K562 (cell line): ENCODE measurements around the gene LAGE3. TPM values are rescaled to one million over a fixed set of nuclear protein-coding genes. Genes with fewer than 3 reads are reported as not detected.
A peak's percentile ranks its signal among the peaks of the same experiment; 100 is the strongest.

Source experiments
- BCOR ChIP-seq: fragments of 450-650 bp; IDR thresholded peaks from 2 replicates; pipeline ENCODE4 v1.6.1; 2016
- CBX2 ChIP-seq: fragments of 200-600 bp; sonication (generic); IDR thresholded peaks from one replicate; pipeline ENCODE4 v1.6.1; 2012; ENCODE audit warnings: mild to moderate bottlenecking, low read length, inconsistent platforms; ENCODE audit not compliant: insufficient read depth, poor library complexity, severe bottlenecking
- CREB1 ChIP-seq, 2 experiments: sonication (generic) in 1 of 2; formaldehyde crosslinking in 1 of 2; IDR thresholded peaks; 2 replicates each; pipeline versions ENCODE4 v1.6.1 to v1.8.0; 2012 to 2022; ENCODE audit warnings: inconsistent platforms in 1 of 2, mild to moderate bottlenecking in 1 of 2, missing genetic modification reagents in 1 of 2, moderate library complexity in 1 of 2
- DPF2 ChIP-seq: fragments of 450-650 bp; IDR thresholded peaks from 2 replicates; pipeline ENCODE4 v1.6.1; 2016
- FOXP4 ChIP-seq: sonication (generic); formaldehyde crosslinking; IDR thresholded peaks from 2 replicates; pipeline ENCODE4 v1.8.0; 2022; ENCODE audit warnings: mild to moderate bottlenecking, missing genetic modification reagents, borderline replicate concordance
- GMEB1 ChIP-seq: fragments of 250-450 bp; sonication (Bioruptor Pico); IDR thresholded peaks from 2 replicates; pipeline ENCODE4 v1.4.0; 2020; ENCODE audit warnings: mild to moderate bottlenecking
- NCOA4 ChIP-seq: fragments of 450-650 bp; IDR thresholded peaks from 2 replicates; pipeline ENCODE4 v1.6.1; 2018; ENCODE audit warnings: mild to moderate bottlenecking; ENCODE audit not compliant: partially characterized antibody
- NFE2 ChIP-seq: IDR thresholded peaks from 2 replicates; pipeline ENCODE4 v1.6.1; 2014; ENCODE audit warnings: antibody characterized with exemption, low read depth
- NFIX ChIP-seq: fragments of 250-450 bp; sonication (Bioruptor Pico); IDR thresholded peaks from 2 replicates; pipeline ENCODE4 v1.4.0; 2020; ENCODE audit warnings: low read depth, mild to moderate bottlenecking, moderate library complexity
- NFXL1 ChIP-seq: fragments of 450-650 bp; formaldehyde crosslinking; IDR thresholded peaks from 2 replicates; pipeline ENCODE4 v1.4.0; 2021; ENCODE audit warnings: mild to moderate bottlenecking
- PTTG1 ChIP-seq: fragments of 450-650 bp; IDR thresholded peaks from 2 replicates; pipeline ENCODE4 v1.6.1; 2016; ENCODE audit warnings: low read depth, mild to moderate bottlenecking, missing genetic modification characterization, missing compliant biosample characterization
- SAFB ChIP-seq: fragments of 200-400 bp; formaldehyde crosslinking; IDR thresholded peaks from 2 replicates; pipeline ENCODE4 v1.6.1; 2017; ENCODE audit warnings: low read depth, low read length, borderline replicate concordance
- SAFB2 ChIP-seq: fragments of 200-400 bp; formaldehyde crosslinking; IDR thresholded peaks from 2 replicates; pipeline ENCODE4 v1.6.1; 2018; ENCODE audit warnings: borderline replicate concordance, low read length, low read depth, moderate library complexity; ENCODE audit not compliant: severe bottlenecking
- SAP30 ChIP-seq: fragments of 200-600 bp; sonication (generic); IDR thresholded peaks from 2 replicates; pipeline ENCODE4 v1.6.1; 2012; ENCODE audit warnings: borderline replicate concordance, low read depth, mild to moderate bottlenecking, moderate library complexity, low read length, control low read depth, inconsistent platforms; ENCODE audit not compliant: insufficient read depth, poor library complexity, severe bottlenecking
- SP1 ChIP-seq: sonication (generic); formaldehyde crosslinking; IDR thresholded peaks from 2 replicates; pipeline ENCODE4 v1.8.1; 2022; ENCODE audit warnings: mild to moderate bottlenecking, missing genetic modification reagents
- STAT5B ChIP-seq: fragments of 250-450 bp; sonication (Bioruptor Pico); IDR thresholded peaks from 2 replicates; pipeline ENCODE4 v1.8.0; 2021; ENCODE audit warnings: mild to moderate bottlenecking, inconsistent platforms
- TEAD4 ChIP-seq, 2 experiments: sonication (generic) in 1 of 2; formaldehyde crosslinking in 1 of 2; IDR thresholded peaks; 2 replicates each; pipeline versions ENCODE4 v1.6.1 to v1.8.0; 2012 to 2022; ENCODE audit warnings: borderline replicate concordance in 1 of 2, inconsistent platforms in 1 of 2, low read length in 1 of 2, mild to moderate bottlenecking in 1 of 2, missing genetic modification reagents in 1 of 2
- U2AF1 ChIP-seq: fragments of 200-400 bp; formaldehyde crosslinking; optimal IDR thresholded peaks from 2 replicates; pipeline ENCODE3; 2017; ENCODE audit warnings: mild to moderate bottlenecking, low read depth, low read length, moderate library complexity
- U2AF2 ChIP-seq: fragments of 200-400 bp; formaldehyde crosslinking; optimal IDR thresholded peaks from 2 replicates; pipeline ENCODE3; 2017; ENCODE audit warnings: low read depth, mild to moderate bottlenecking, low read length
- ZBTB7A ChIP-seq: IDR thresholded peaks from 2 replicates; pipeline ENCODE4 v1.6.1; 2011; ENCODE audit warnings: low read depth, mild to moderate bottlenecking, low read length, moderate library complexity, borderline replicate concordance; ENCODE audit not compliant: control insufficient read depth
- ZNF184 ChIP-seq: sonication (generic); formaldehyde crosslinking; IDR thresholded peaks from 2 replicates; pipeline ENCODE4 v1.5.0; 2020; ENCODE audit warnings: missing genetic modification reagents
- ZNF253 ChIP-seq: fragments of 250-450 bp; sonication (Bioruptor Pico); conservative IDR thresholded peaks from 2 replicates; pipeline ENCODE4 v1.6.1; 2021; ENCODE audit warnings: mild to moderate bottlenecking
- ZNF583 ChIP-seq: fragments of 250-450 bp; sonication (Bioruptor Pico); IDR thresholded peaks from 2 replicates; pipeline ENCODE4 v1.4.0; 2020
- ZSCAN32 ChIP-seq: fragments of 450-650 bp; formaldehyde crosslinking; IDR thresholded peaks from 2 replicates; pipeline ENCODE4 v1.4.0; 2020; ENCODE audit warnings: mild to moderate bottlenecking, moderate library complexity
- polyA plus RNA-seq, 8 experiments: library from polyadenylated mRNA; depleted of rRNA in 4 of 8; stranded (reverse) in 5 of 8; unstranded in 3 of 8; fragments of >200 nt; fragmentation: Nextera tagmentation in 2 of 8; fragmentation: Illumina TruSeq in 1 of 8; extraction: Ambion mirVana in 2 of 8; extraction: Trizol in 1 of 8; gene quantifications; 2 replicates each; pipeline versions ENCODE4 v1.2.1 to v1.2.3, GENCODE V29; 2011 to 2014; ENCODE audit warnings: inconsistent platforms in 1 of 8, missing spikeins in 1 of 8
- total RNA-seq, 7 experiments: library from RNA; depleted of rRNA in 6 of 7; stranded (reverse); fragments of >200 nt in 6 of 7; fragmentation: Illumina TruSeq in 2 of 7; extraction: Trizol in 2 of 7; gene quantifications; 2 replicates each; pipeline versions ENCODE4 v1.2.1 to v1.2.3, GENCODE V29; 2011 to 2021; ENCODE audit warnings: low replicate concordance in 1 of 7

The LAGE3 gene
- total and polyA plus RNA-seq, 9 of the 15 experiments (the other 6 are each of a cell fraction or from before 2014, with no cell fraction given), result 28.2 to 125 (median 35.8) TPM

- peak; percentile 73 for TF ChIP-seq SP1
- no peak for TF ChIP-seq NFIX
- no peak for TF ChIP-seq CREB1 (IDR thresholded peaks at IDR 0.05)
- TF ChIP-seq CREB1 (CRISPR knock-in tag; IDR thresholded peaks at IDR 0.05), result peak; percentile 42; the same call in 1 of the 2 replicates
- no peak for TF ChIP-seq NCOA4
- no peak for TF ChIP-seq SAFB
- no peak for TF ChIP-seq GMEB1 (CRISPR knock-in tag)
- no peak for TF ChIP-seq ZSCAN32
- no peak for TF ChIP-seq PTTG1
- no peak for TF ChIP-seq NFXL1 (CRISPR knock-in tag)
- TF ChIP-seq SAP30, result no peak
- no peak for TF ChIP-seq ZNF583 (CRISPR knock-in tag)
- TF ChIP-seq DPF2, result no peak
- TF ChIP-seq BCOR, result no peak
- no peak for TF ChIP-seq STAT5B
- no peak for TF ChIP-seq FOXP4
- TF ChIP-seq ZNF184, result no peak
- TF ChIP-seq U2AF1, result no peak
- 0 out of 2 replicates have a peak, but pooled peaks have one; percentile 13 for TF ChIP-seq TEAD4 (IDR thresholded peaks at IDR 0.05; ENCODE audit: low read length)
- TF ChIP-seq TEAD4 (CRISPR knock-in tag; IDR thresholded peaks at IDR 0.05; ENCODE audit: borderline replicate concordance), result no peak
- TF ChIP-seq NFE2, result no peak
- TF ChIP-seq ZNF253, result no peak
- no peak for TF ChIP-seq U2AF2
- TF ChIP-seq ZBTB7A, result no peak
- no peak for TF ChIP-seq CBX2
- TF ChIP-seq SAFB2, result no peak
Measured at GRCh38 chrX:154526901-154527675, 48.0 kb upstream of the LAGE3 start (continued).
